ENCODE results near the gene LKAAEAR1. TPM values are rescaled to one million over a fixed set of nuclear protein-coding genes. Genes with fewer than 3 reads are reported as not detected.

LKAAEAR1 gene
- total and polyA plus RNA-seq, 2 of the 13 experiments (the other 11 are each of a cell fraction or from before 2014, with no cell fraction given) = not detected

DNA sequence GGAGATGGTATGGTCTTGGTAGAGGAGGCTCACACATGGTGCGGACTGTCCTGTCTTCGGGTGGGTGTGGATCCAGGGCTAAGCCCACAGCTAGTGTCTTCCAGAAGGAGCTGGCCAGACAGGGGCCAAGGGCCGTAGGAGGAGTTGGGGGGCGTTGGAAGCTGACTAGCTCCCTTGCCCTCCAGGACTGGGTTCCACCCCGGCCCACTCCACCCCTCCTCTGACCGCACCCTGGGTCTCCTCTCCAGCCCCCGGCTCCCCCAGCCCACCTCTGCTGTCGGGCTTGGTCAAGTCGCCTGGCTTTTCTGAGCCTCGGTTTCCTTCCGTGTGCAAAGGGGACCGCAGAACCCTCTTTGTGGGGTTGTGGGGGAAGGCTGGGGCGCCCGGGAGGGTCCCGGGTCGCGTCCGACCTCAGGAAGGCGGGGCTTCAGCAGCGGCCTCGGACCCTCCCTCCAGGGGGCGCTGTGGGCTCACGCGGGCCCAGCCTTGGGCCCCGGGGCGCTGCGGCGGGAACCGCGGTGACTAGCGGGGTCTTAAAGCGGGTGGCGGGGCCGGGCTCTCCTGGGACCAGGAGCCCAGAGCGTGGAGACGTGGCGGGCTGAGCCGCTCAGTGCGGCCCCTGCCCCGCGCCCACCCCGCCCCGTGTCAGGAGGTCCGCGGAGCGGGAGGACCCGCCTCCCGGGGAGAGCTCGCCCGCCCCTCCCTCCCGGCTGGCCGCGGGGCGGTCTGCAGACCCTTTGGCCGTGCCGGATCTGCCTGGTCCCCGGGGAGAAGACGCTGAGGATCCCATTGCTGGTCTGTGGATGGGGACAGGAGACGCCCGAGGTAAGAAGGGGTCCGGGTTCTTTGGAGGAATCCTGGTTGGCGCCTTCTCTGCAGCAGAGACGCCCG, 17.8 kb upstream of the LKAAEAR1 start (continued):
- TF ChIP-seq, protein P1, sequence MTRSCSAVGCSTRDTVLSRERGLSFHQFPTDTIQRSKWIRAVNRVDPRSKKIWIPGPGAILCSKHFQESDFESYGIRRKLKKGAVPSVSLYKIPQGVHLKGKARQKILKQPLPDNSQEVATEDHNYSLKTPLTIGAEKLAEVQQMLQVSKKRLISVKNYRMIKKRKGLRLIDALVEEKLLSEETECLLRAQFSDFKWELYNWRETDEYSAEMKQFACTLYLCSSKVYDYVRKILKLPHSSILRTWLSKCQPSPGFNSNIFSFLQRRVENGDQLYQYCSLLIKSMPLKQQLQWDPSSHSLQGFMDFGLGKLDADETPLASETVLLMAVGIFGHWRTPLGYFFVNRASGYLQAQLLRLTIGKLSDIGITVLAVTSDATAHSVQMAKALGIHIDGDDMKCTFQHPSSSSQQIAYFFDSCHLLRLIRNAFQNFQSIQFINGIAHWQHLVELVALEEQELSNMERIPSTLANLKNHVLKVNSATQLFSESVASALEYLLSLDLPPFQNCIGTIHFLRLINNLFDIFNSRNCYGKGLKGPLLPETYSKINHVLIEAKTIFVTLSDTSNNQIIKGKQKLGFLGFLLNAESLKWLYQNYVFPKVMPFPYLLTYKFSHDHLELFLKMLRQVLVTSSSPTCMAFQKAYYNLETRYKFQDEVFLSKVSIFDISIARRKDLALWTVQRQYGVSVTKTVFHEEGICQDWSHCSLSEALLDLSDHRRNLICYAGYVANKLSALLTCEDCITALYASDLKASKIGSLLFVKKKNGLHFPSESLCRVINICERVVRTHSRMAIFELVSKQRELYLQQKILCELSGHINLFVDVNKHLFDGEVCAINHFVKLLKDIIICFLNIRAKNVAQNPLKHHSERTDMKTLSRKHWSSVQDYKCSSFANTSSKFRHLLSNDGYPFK (CRISPR knock-in tag; IDR thresholded peaks at IDR 0.05; ENCODE audit: borderline replicate concordance) = peak; percentile 27; the same call in 1 of the 2 replicates
- TF ChIP-seq PCBP1 (IDR thresholded peaks at IDR 0.05; ENCODE audit: borderline replicate concordance, low read depth, low read length) (peak; percentile 87; the same call in 1 of the 2 replicates), SALL1 (CRISPR knock-in tag; IDR thresholded peaks at IDR 0.05) (peak; percentile 61), ZFX (CRISPR knock-in tag; IDR thresholded peaks at IDR 0.05; ENCODE audit: low read depth) (peak; percentile 55; the same call in 1 of the 2 replicates), POLR2A (IDR thresholded peaks at IDR 0.05; ENCODE audit: insufficient read depth in 1 of 2, low read depth in 2 of 2, low read length in 2 of 2) (no peak), ERF (CRISPR knock-in tag; IDR thresholded peaks at IDR 0.05) (0 out of 2 replicates have a peak, but pooled peaks have one; percentile 21), GFI1 (CRISPR knock-in tag; IDR thresholded peaks at IDR 0.05; ENCODE audit: borderline replicate concordance) (no peak), KAT2B (IDR thresholded peaks at IDR 0.05; ENCODE audit: borderline replicate concordance, low read depth, low read length) (no peak), ZNF44 (CRISPR knock-in tag; IDR thresholded peaks at IDR 0.05) (no peak), ZNF607 (CRISPR knock-in tag; IDR thresholded peaks at IDR 0.05; ENCODE audit: borderline replicate concordance) (no peak), FOXP1 (IDR thresholded peaks at IDR 0.05) (no peak), FOXP1 (CRISPR knock-in tag; IDR thresholded peaks at IDR 0.05) (no peak)
- TF ChIP-seq, protein P2, sequence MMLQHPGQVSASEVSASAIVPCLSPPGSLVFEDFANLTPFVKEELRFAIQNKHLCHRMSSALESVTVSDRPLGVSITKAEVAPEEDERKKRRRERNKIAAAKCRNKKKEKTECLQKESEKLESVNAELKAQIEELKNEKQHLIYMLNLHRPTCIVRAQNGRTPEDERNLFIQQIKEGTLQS (CRISPR knock-in tag; IDR thresholded peaks at IDR 0.05) = no peak
- TF ChIP-seq, protein P3, sequence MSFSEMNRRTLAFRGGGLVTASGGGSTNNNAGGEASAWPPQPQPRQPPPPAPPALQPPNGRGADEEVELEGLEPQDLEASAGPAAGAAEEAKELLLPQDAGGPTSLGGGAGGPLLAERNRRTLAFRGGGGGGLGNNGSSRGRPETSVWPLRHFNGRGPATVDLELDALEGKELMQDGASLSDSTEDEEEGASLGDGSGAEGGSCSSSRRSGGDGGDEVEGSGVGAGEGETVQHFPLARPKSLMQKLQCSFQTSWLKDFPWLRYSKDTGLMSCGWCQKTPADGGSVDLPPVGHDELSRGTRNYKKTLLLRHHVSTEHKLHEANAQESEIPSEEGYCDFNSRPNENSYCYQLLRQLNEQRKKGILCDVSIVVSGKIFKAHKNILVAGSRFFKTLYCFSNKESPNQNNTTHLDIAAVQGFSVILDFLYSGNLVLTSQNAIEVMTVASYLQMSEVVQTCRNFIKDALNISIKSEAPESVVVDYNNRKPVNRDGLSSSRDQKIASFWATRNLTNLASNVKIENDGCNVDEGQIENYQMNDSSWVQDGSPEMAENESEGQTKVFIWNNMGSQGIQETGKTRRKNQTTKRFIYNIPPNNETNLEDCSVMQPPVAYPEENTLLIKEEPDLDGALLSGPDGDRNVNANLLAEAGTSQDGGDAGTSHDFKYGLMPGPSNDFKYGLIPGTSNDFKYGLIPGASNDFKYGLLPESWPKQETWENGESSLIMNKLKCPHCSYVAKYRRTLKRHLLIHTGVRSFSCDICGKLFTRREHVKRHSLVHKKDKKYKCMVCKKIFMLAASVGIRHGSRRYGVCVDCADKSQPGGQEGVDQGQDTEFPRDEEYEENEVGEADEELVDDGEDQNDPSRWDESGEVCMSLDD (CRISPR knock-in tag; IDR thresholded peaks at IDR 0.05; ENCODE audit: borderline replicate concordance) = no peak
- TF ChIP-seq, protein P4, sequence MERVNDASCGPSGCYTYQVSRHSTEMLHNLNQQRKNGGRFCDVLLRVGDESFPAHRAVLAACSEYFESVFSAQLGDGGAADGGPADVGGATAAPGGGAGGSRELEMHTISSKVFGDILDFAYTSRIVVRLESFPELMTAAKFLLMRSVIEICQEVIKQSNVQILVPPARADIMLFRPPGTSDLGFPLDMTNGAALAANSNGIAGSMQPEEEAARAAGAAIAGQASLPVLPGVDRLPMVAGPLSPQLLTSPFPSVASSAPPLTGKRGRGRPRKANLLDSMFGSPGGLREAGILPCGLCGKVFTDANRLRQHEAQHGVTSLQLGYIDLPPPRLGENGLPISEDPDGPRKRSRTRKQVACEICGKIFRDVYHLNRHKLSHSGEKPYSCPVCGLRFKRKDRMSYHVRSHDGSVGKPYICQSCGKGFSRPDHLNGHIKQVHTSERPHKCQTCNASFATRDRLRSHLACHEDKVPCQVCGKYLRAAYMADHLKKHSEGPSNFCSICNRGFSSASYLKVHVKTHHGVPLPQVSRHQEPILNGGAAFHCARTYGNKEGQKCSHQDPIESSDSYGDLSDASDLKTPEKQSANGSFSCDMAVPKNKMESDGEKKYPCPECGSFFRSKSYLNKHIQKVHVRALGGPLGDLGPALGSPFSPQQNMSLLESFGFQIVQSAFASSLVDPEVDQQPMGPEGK (CRISPR knock-in tag; IDR thresholded peaks at IDR 0.05) = peak; percentile 36
- TF ChIP-seq, protein P5, sequence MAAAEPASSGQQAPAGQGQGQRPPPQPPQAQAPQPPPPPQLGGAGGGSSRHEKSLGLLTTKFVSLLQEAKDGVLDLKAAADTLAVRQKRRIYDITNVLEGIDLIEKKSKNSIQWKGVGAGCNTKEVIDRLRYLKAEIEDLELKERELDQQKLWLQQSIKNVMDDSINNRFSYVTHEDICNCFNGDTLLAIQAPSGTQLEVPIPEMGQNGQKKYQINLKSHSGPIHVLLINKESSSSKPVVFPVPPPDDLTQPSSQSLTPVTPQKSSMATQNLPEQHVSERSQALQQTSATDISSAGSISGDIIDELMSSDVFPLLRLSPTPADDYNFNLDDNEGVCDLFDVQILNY (CRISPR knock-in tag; conservative IDR thresholded peaks at IDR 0.05) = no peak
- TF ChIP-seq, protein P6, sequence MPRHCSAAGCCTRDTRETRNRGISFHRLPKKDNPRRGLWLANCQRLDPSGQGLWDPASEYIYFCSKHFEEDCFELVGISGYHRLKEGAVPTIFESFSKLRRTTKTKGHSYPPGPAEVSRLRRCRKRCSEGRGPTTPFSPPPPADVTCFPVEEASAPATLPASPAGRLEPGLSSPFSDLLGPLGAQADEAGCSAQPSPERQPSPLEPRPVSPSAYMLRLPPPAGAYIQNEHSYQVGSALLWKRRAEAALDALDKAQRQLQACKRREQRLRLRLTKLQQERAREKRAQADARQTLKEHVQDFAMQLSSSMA (CRISPR knock-in tag; IDR thresholded peaks at IDR 0.05) = no peak

Measured in HepG2 (cell line).